Hematopoietic multipotent progenitor cell treated with erythropoietin and hydrocortisone succinate and interleukin-3 and kit ligand, for 8 days (in vitro differentiated cells): Measurements from ENCODE around the gene VDAC1.

Source experiments
- DNase-seq: peaks from one replicate; pipeline ENCODE4 v3.0.0-alpha.2; 2015

Gene VDAC1

GRCh38 chr5:133924221-133924920 is 80.4 kb downstream of the VDAC1 start:
- DNase-seq: no peak

GRCh38 chr5:133921979-133922378 is 82.8 kb downstream of the VDAC1 start:
- no peak for DNase-seq
